Measurements from ENCODE around the gene TRAF1.
A peak's percentile ranks its signal among the peaks of the same experiment; 100 is the strongest.

Gene TRAF1

GRCh38 chr9:120885958-120886357, 40.6 kb downstream of the TRAF1 start:
- no peak for DNase-seq

GRCh38 chr9:120885457-120885856, 41.1 kb downstream of the TRAF1 start:
- DNase-seq = no peak

- DNase-seq = no peak
Observed at GRCh38 chr9:120883608-120883996, 43.0 kb downstream of the TRAF1 start.

GRCh38 chr9:120882935-120883607, 43.5 kb downstream of the TRAF1 start:
- no peak for DNase-seq

- no peak for DNase-seq
Observed at GRCh38 chr9:120879446-120879845, 47.1 kb downstream of the TRAF1 start.

- DNase-seq = no peak
Observed at GRCh38 chr9:120878188-120879130, 48.1 kb downstream of the TRAF1 start.

- DNase-seq = peak; percentile 91
Observed at GRCh38 chr9:120877276-120878034, 49.1 kb downstream of the TRAF1 start.

- no peak for DNase-seq
Observed at GRCh38 chr9:120876842-120877240, 49.8 kb downstream of the TRAF1 start, which contains the start of gene PHF19. Gene PHF19, minus strand, starts transcription at chr9:120877188. Its CDS starts 2,447 bp downstream, at chr9:120874741.

- DNase-seq = peak; percentile 92
Observed at GRCh38 chr9:120875954-120876841, 50.4 kb downstream of the TRAF1 start.

GRCh38 chr9:120875643-120875953, 51.0 kb downstream of the TRAF1 start:
- no peak for DNase-seq

GRCh38 chr9:120875195-120875565, 51.4 kb downstream of the TRAF1 start:
- DNase-seq = no peak

- DNase-seq = no peak
Observed at GRCh38 chr9:120874226-120875194, 52.1 kb downstream of the TRAF1 start.

GRCh38 chr9:120873512-120873911, 53.1 kb downstream of the TRAF1 start:
- no peak for DNase-seq

GRCh38 chr9:120872791-120873502, 53.6 kb downstream of the TRAF1 start:
- no peak for DNase-seq

- no peak for DNase-seq
Observed at GRCh38 chr9:120870206-120870605, 56.4 kb downstream of the TRAF1 start.

- DNase-seq = no peak
Observed at GRCh38 chr9:120869726-120870125, 56.9 kb downstream of the TRAF1 start.

- no peak for DNase-seq
Observed at GRCh38 chr9:120869360-120869687, 57.3 kb downstream of the TRAF1 start.

GRCh38 chr9:120868676-120869359, 57.8 kb downstream of the TRAF1 start:
- DNase-seq = peak; percentile 14

- no peak for DNase-seq
Observed at GRCh38 chr9:120868339-120868675, 58.3 kb downstream of the TRAF1 start.

- no peak for DNase-seq
Observed at GRCh38 chr9:120867676-120868338, 58.8 kb downstream of the TRAF1 start.
